GM23248 (cell line): ENCODE measurements around the gene SUN5.

Source experiments
- EZH2 ChIP-seq: fragments of 200-600 bp; sonication (generic); IDR thresholded peaks from 2 replicates; pipeline ENCODE4 v1.6.1; 2018; ENCODE audit warnings: antibody characterized with exemption, mild to moderate bottlenecking; ENCODE audit not compliant: insufficient read depth, poor library complexity, severe bottlenecking
- EZH2phosphoT487 ChIP-seq: fragments of 200-600 bp; sonication (generic); IDR thresholded peaks from 2 replicates; pipeline ENCODE4 v1.6.1; 2018; ENCODE audit warnings: antibody characterized with exemption, moderate library complexity, mild to moderate bottlenecking, low read depth; ENCODE audit not compliant: insufficient read depth

- TF ChIP-seq EZH2 (no peak), EZH2phosphoT487 (no peak)
Measured at GRCh38 chr20:33025318-33025876, 21.2 kb upstream of the SUN5 start.
